GM12878 (cell line): Measurements from ENCODE around the gene CASP4. TPM values are rescaled to one million over a fixed set of nuclear protein-coding genes. Genes with fewer than 3 reads are reported as not detected.

Experiments used
- ATAC-seq: fragments of 200-7000 bp; cut with Tn5 transposase; 3 replicates; pipeline ENCODE4 v1.9.1; 2020; ENCODE audit warnings: mild to moderate bottlenecking, moderate library complexity
- BruUV-seq: library from RNA; stranded (reverse); fragments of 400-500 nt; replicated peaks from 2 replicates; lab custom pipeline; 2021; lab: Mats Ljungman, UMichigan
- CTCF ChIA-PET: fragments of 300-600 bp; sonication (Branson Sonifier 250); formaldehyde crosslinking; extraction: SDS; loops from one replicate; lab custom pipeline; 2021; ENCODE audit warnings: inconsistent platforms; lab: Yijun Ruan, JAX
- POLR2A ChIA-PET: fragments of 350-600 bp; formaldehyde crosslinking; extraction: SDS; loops from one replicate; lab custom pipeline; 2021; ENCODE audit warnings: inconsistent platforms; lab: Charles Lee
- RAD21 ChIA-PET: fragments of 300-600 bp; sonication (Branson Sonifier 250); formaldehyde crosslinking; loops from one replicate; lab custom pipeline; 2023; ENCODE audit warnings: antibody characterized with exemption; ENCODE audit not compliant: unreplicated experiment; lab: Charles Lee
- SMC1A ChIA-PET: fragments of 300-600 bp; sonication (Branson Sonifier 250); formaldehyde crosslinking; loops from one replicate; lab custom pipeline; 2023; ENCODE audit not compliant: unreplicated experiment, uncharacterized antibody; lab: Charles Lee
- DNase-seq: peaks from one replicate; pipeline ENCODE4 v3.0.0-alpha.2; 2011; ENCODE audit warnings: low read depth, low spot score
- FAIRE-seq: peaks from 3 replicates; lab custom pipeline; 2011; peaks lifted over from hg19 to GRCh38; lab: Jason Lieb, UNC
- H2AFZ ChIP-seq: 2 replicates; pipeline ENCODE4 v1.6.0; 2011; ENCODE audit warnings: low read depth, low read length, control low read depth; ENCODE audit not compliant: control insufficient read depth
- H3K27ac ChIP-seq: 2 replicates; pipeline ENCODE4 v1.5.1; 2011; ENCODE audit warnings: control low read depth; ENCODE audit not compliant: control insufficient read depth, insufficient read depth
- H3K27me3 ChIP-seq, 2 experiments: replicated peaks in 1 of 2; 2 replicates each; pipeline versions ENCODE4 v1.6.0 to v1.6.1; 2011; ENCODE audit warnings: low read length in 1 of 2; ENCODE audit not compliant: control insufficient read depth in 2 of 2, insufficient read depth in 2 of 2
- H3K36me3 ChIP-seq, 2 experiments: 2 replicates each; pipeline ENCODE4 v1.5.1; 2011; ENCODE audit warnings: low read length in 1 of 2; ENCODE audit not compliant: control insufficient read depth in 2 of 2, insufficient read depth in 2 of 2
- H3K4me1 ChIP-seq: 2 replicates; pipeline ENCODE4 v1.6.1; 2011; ENCODE audit warnings: mild to moderate bottlenecking, low read length, moderate library complexity, mixed read lengths; ENCODE audit not compliant: control insufficient read depth, insufficient read depth
- H3K4me2 ChIP-seq: 2 replicates; pipeline ENCODE4 v1.6.0; 2011; ENCODE audit warnings: control low read depth; ENCODE audit not compliant: control insufficient read depth, insufficient read depth
- H3K4me3 ChIP-seq: fragments of 200-600 bp; sonication (generic); 2 replicates; pipeline ENCODE4 v1.5.1; 2016
- H3K79me2 ChIP-seq: 2 replicates; pipeline ENCODE4 v1.6.0; 2011; ENCODE audit warnings: low read length; ENCODE audit not compliant: control insufficient read depth, insufficient read depth
- H3K9ac ChIP-seq: 2 replicates; pipeline ENCODE4 v1.8.0; 2011; ENCODE audit warnings: low read length, control low read depth, mixed read lengths; ENCODE audit not compliant: control insufficient read depth, insufficient read depth
- H3K9me3 ChIP-seq: replicated peaks from 3 replicates; pipeline ENCODE4 v1.5.1; 2011; ENCODE audit warnings: mild to moderate bottlenecking, low read length; ENCODE audit not compliant: control insufficient read depth, insufficient read depth
- H4K20me1 ChIP-seq: 2 replicates; pipeline ENCODE4 v1.6.0; 2011; ENCODE audit not compliant: control insufficient read depth, insufficient read depth
- ETV6 ChIP-seq, 2 experiments: fragments of 450-650 bp in 1 of 2; IDR thresholded peaks in 1 of 2; conservative IDR thresholded peaks in 1 of 2; 2 replicates each; pipeline ENCODE4 v1.6.1; 2014; ENCODE audit warnings: antibody characterized with exemption in 1 of 2, borderline replicate concordance in 1 of 2, low read depth in 1 of 2, mild to moderate bottlenecking in 1 of 2, moderate library complexity in 1 of 2
- HCFC1 ChIP-seq: fragments of 150-350 bp; IDR thresholded peaks from 2 replicates; pipeline ENCODE4 v1.6.1; 2014; ENCODE audit warnings: low read length
- MYB ChIP-seq: fragments of 150-350 bp; IDR thresholded peaks from 2 replicates; pipeline ENCODE4 v1.6.1; 2014; ENCODE audit warnings: mild to moderate bottlenecking, low read depth, low read length, borderline replicate concordance
- NFIC ChIP-seq: IDR thresholded peaks from 2 replicates; pipeline ENCODE4 v1.6.1; 2012; ENCODE audit warnings: low read depth, mild to moderate bottlenecking, inconsistent platforms, low read length, moderate library complexity
- PBX3 ChIP-seq: IDR thresholded peaks from 2 replicates; pipeline ENCODE4 v1.6.1; 2011; ENCODE audit warnings: mild to moderate bottlenecking, low read depth, low read length, moderate library complexity; ENCODE audit not compliant: insufficient replicate concordance
- SREBF2 ChIP-seq: IDR thresholded peaks from 2 replicates; pipeline ENCODE4 v1.6.1; 2012; ENCODE audit warnings: mild to moderate bottlenecking, low read length
- TAF1 ChIP-seq: IDR thresholded peaks from 2 replicates; pipeline ENCODE4 v1.6.1; 2011; ENCODE audit warnings: mild to moderate bottlenecking, low read depth, low read length, borderline replicate concordance
- TBL1XR1 ChIP-seq: IDR thresholded peaks from 2 replicates; pipeline ENCODE4 v1.6.1; 2012; ENCODE audit warnings: low read depth, low read length, improper control_type of control experiment
- WRNIP1 ChIP-seq: IDR thresholded peaks from 2 replicates; pipeline ENCODE4 v1.6.1; 2011; ENCODE audit warnings: low read depth, low read length, improper control_type of control experiment, borderline replicate concordance
- ZBED1 ChIP-seq: IDR thresholded peaks from 2 replicates; pipeline ENCODE4 v1.6.1; 2016; ENCODE audit warnings: borderline replicate concordance
- WGBS: methylation state at CpG from one replicate; pipeline ENCODE4 v1.1.6; 2016; ENCODE audit warnings: low lambda C conversion rate; ENCODE audit not compliant: insufficient replicate concordance, insufficient coverage; ENCODE audit errors: missing lambda C conversion rate; 5-methylcytosine and 5-hydroxymethylcytosine counted together
- in situ Hi-C: fragments of 300-500 bp; cut with MboI; formaldehyde crosslinking; loops from 9 replicates; pipeline ENCODE4 v1.14.3; 2018; ENCODE audit warnings: mixed read lengths
- intact Hi-C: fragments of 100-400 bp; cut with micrococcal nuclease; formaldehyde crosslinking; loops from one replicate; pipeline ENCODE4 v1.14.2; 2022; ENCODE audit not compliant: unreplicated experiment
- polyA plus RNA-seq, 11 experiments: library from polyadenylated mRNA; depleted of rRNA in 4 of 11; unstranded in 6 of 11; stranded (reverse) in 5 of 11; fragments of >200 nt; fragmentation: Nextera tagmentation in 4 of 11; fragmentation: Illumina TruSeq in 1 of 11; extraction: Ambion mirVana in 4 of 11; extraction: Trizol in 1 of 11; gene quantifications; 1 replicate in 1 of 11; 2 replicates in 10 of 11; pipeline versions ENCODE4 v1.2.1 to v1.2.3, GENCODE V29; 2011 to 2016; ENCODE audit warnings: inconsistent platforms in 2 of 11, missing spikeins in 2 of 11, low read depth in 1 of 11
- total RNA-seq, 4 experiments: library from RNA; depleted of rRNA in 3 of 4; stranded (reverse); fragments of >200 nt in 3 of 4; fragmentation: Illumina TruSeq in 1 of 4; extraction: Trizol in 1 of 4; gene quantifications; 2 replicates each; pipeline versions ENCODE4 v1.2.1 to v1.2.3, GENCODE V29; 2013 to 2021

The CASP4 gene
- total and polyA plus RNA-seq, 10 of the 15 experiments (the other 5 are each of a cell fraction or from before 2014, with no cell fraction given): 25.3 to 113 (median 50.0) TPM

DNA sequence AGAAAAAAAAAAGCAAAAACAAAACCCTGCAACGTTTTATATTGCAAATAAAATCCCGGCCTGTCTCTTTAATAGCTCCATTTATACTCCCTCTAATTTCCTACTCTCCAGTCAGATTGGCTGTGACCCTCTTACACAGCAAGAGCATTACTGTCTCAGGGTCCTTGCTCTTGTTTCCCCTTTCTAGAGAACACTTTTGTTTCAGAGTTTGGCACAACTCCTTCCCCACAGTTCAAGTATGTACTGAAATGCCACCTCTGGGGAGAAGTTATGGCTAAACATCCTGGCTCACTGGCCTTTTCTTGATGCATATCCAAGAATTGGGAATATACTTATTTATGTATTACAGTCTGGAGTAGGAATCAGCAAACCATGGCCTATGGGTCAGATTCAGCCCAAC, 72.7 kb downstream of the CASP4 start:
- Histone ChIP-seq H3K36me3 (no peaks in the 10 kb centered on the region), H3K4me1 (peaks cover 5% of the 10 kb centered on the region; the same call in 1 of the 2 replicates), H3K4me2 (no peak overlapping the region), H3K27me3 (no peaks in the 10 kb centered on the region), H3K27ac (no peak overlapping the region), H3K79me2 (no peaks in the 10 kb centered on the region), H2AFZ (no peak overlapping the region), H3K9me3 (no peaks in the 10 kb centered on the region), H3K4me3 (no peak overlapping the region), H4K20me1 (no peaks in the 10 kb centered on the region), H3K9ac (no peak overlapping the region)
- TF ChIP-seq SREBF2 (no peak), NFIC (no peak), PBX3 (no peak), TAF1 (no peak), ETV6 (conservative IDR thresholded peaks at IDR 0.05 in 1 of 2, IDR thresholded peaks at IDR 0.05 in 1 of 2; ENCODE audit: borderline replicate concordance in 1 of 2, low read depth in 1 of 2) (no peak), WRNIP1 (no peak), HCFC1 (no peak), TBL1XR1 (no peak), ZBED1 (no peak), MYB (no peak)
- CTCF ChIA-PET: interaction anchor here (0.7 to 1.1 kb wide), 2 partner anchors 77 to 1100 kb away, joined by 3 read pairs; no protein-coding TSS in a partner anchor
- WGBS: 3% methylated on average over 2 of the region's 2 CpGs
- BruUV-seq: no TSS peak
- in situ Hi-C loops: no loop called here
- DNase-seq (no peak), FAIRE-seq (no peak), ATAC-seq (no peak)
- intact Hi-C loops: no loop called here
- SMC1A ChIA-PET: no interaction called here
- POLR2A ChIA-PET: no interaction called here
- RAD21 ChIA-PET: no interaction called here
